ENCODE results near the gene PSMB11.

DNA sequence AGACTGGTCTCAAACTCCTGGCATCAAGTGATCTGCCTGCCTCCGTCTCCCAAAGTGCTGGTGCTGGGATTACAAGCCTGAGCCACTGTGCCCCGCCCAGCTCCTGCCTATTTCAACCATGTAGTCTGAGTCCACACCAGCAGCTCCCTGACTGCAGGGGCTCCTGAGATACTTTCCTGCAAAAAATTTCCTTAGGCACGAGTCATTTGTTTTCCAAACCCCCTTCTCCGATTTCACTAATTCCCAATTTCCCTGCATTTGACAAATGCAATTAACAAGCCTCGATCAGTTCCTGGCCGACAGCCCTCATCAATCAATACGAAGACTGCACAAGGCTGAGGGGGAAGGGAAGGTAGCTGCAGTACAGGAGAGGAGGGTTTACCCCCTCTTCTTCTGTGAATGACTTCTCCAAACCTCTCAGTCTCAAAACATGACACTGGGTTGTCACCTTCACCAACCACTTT lies 17.4 kb upstream of the PSMB11 start:
- no peak for TF ChIP-seq REST (IDR thresholded peaks at IDR 0.05; ENCODE audit: low read depth)
- no peak for TF ChIP-seq EZH2phosphoT487 (IDR thresholded peaks at IDR 0.05; ENCODE audit: borderline replicate concordance)
- no peak for TF ChIP-seq CTCF (IDR thresholded peaks at IDR 0.05 in 2 of 3, conservative IDR thresholded peaks at IDR 0.05 in 1 of 3; ENCODE audit: borderline replicate concordance in 1 of 3, insufficient read depth in 1 of 3, low read depth in 2 of 3, low read length in 2 of 3)
- TF ChIP-seq POLR2AphosphoS5 (IDR thresholded peaks at IDR 0.05; ENCODE audit: low read depth, low read length): no peak
- no peak for TF ChIP-seq EZH2 (IDR thresholded peaks at IDR 0.05)
- no peak for TF ChIP-seq SRF (IDR thresholded peaks at IDR 0.05; ENCODE audit: low read depth)
- no peak for TF ChIP-seq POLR2A (IDR thresholded peaks at IDR 0.05; ENCODE audit: borderline replicate concordance, extremely low read depth, insufficient read depth, insufficient read length)
- TF ChIP-seq YY1 (IDR thresholded peaks at IDR 0.05; ENCODE audit: extremely low read depth, insufficient replicate concordance, low read depth, low read length): no peak
- TF ChIP-seq MAX (IDR thresholded peaks at IDR 0.05): no peak
